Adrenal gland (tissue), 12 donors: ENCODE data around the gene TBC1D3B. TPM values are rescaled to one million over a fixed set of nuclear protein-coding genes. Genes with fewer than 3 reads are reported as not detected.
"Not testable (repeated sequence)": the region's sequence is repeated elsewhere in the genome, so short reads cannot be mapped to it uniquely, and the experiment has no call there.

ENCODE experiments used
- DNase-seq, 7 donors: peaks; one replicate each; pipeline ENCODE4 v3.0.0-alpha.2; 2019 to 2020
- H3K27ac ChIP-seq, 5 donors: fragments of 200-600 bp; sonication (generic) in 4 of 5; 1 replicate in 3 of 5; 2 replicates in 2 of 5; pipeline versions ENCODE4 v1.5.1 to v1.8.0; 2016 to 2020; ENCODE audit warnings: mild to moderate bottlenecking in 1 of 5
- H3K27me3 ChIP-seq: fragments of 200-600 bp; 2 replicates; pipeline ENCODE4 v1.8.0; 2021
- H3K36me3 ChIP-seq, 2 donors: fragments of 200-600 bp; replicated peaks in 1 of 2; 1 replicate in 1 of 2; 2 replicates in 1 of 2; pipeline versions ENCODE4 v1.5.1 to v1.8.0; 2018 to 2022
- H3K4me1 ChIP-seq, 2 donors: fragments of 200-600 bp; replicated peaks in 1 of 2; 1 replicate in 1 of 2; 2 replicates in 1 of 2; pipeline versions ENCODE4 v1.5.1 to v1.8.0; 2018 to 2021
- H3K4me3 ChIP-seq, 4 donors: fragments of 200-600 bp; sonication (generic) in 3 of 4; one replicate each; pipeline ENCODE4 v1.5.1; 2016 to 2018
- H3K9me3 ChIP-seq, 3 donors: fragments of 200-600 bp; sonication (generic) in 1 of 3; replicated peaks in 1 of 3; 1 replicate in 2 of 3; 2 replicates in 1 of 3; pipeline versions ENCODE4 v1.5.1 to v1.8.0; 2016 to 2021
- POLR2A ChIP-seq, 2 donors: fragments of 450-650 bp; IDR thresholded peaks; one replicate each; pipeline ENCODE4 v1.6.1; 2017; ENCODE audit warnings: antibody characterized with exemption in 2 of 2, mild to moderate bottlenecking in 2 of 2, moderate library complexity in 1 of 2
- WGBS, 4 donors: extraction: QIAGEN DNeasy Blood & Tissue Kit in 2 of 4; methylation state at CpG; one replicate each; pipeline versions ENCODE4 v1.1.5 to v1.1.7; 2013 to 2017; 5-methylcytosine and 5-hydroxymethylcytosine counted together
- intact Hi-C, 2 donors: fragments of 100-400 bp; cut with DNase I; formaldehyde crosslinking; loops; one replicate each; pipeline versions ENCODE4 v1.14.1 to v1.15.0; 2022 to 2023
- polyA plus RNA-seq, 3 donors: library from polyadenylated mRNA; stranded (reverse); fragments of 200-250 nt in 2 of 3; fragments of 350-450 nt in 1 of 3; fragmentation: Illumina TruSeq in 1 of 3; extraction: RNeasy Lipid Tissue Mini Kit (QIAGEN cat#74804) in 1 of 3; gene quantifications; one replicate each; pipeline ENCODE4 v1.2.3, GENCODE V29; 2013 to 2014
- total RNA-seq, 9 donors: library from RNA; depleted of rRNA in 4 of 9; stranded (reverse); fragments of >200 nt in 4 of 9; fragments of 120-200 nt in 1 of 9; fragmentation: NEBNext Ultra II Directional in 1 of 9; extraction: Animal tissue kit (Norgen Biotek cat#: 25700) in 1 of 9; gene quantifications; one replicate each; pipeline versions ENCODE4 v1.1.0 to v1.2.4, GENCODE V29; 2013 to 2023
- TF ChIP-seq, protein P1 (sequence below), 6 experiments: fragments of 450-650 bp in 4 of 6; fragments of 200-600 bp in 2 of 6; sonication (generic) in 1 of 6; IDR thresholded peaks; 1 replicate in 5 of 6; 2 replicates in 1 of 6; pipeline versions ENCODE4 v1.5.1 to v1.8.0; 2016 to 2021; ENCODE audit warnings: antibody characterized with exemption in 6 of 6, mild to moderate bottlenecking in 2 of 6, moderate library complexity in 1 of 6
- donor health status: healthy with polysubstance abuse.
- donor health status: Bipolar disorder and iron deficiency.
- donor health status: DM: yes; HTN: yes; CAD: no.
- donor health status: DM: no; HTN: no; CAD: no.
- donor health status: DM: no; HTN: no; CAD: no.
- donor health status: DM: yes; HTN: yes; CAD: no.

TBC1D3B gene
- total and polyA plus RNA-seq, 12 donors: 0.39 to 12.9 (median 6.9) TPM; not detected in 3

DNA sequence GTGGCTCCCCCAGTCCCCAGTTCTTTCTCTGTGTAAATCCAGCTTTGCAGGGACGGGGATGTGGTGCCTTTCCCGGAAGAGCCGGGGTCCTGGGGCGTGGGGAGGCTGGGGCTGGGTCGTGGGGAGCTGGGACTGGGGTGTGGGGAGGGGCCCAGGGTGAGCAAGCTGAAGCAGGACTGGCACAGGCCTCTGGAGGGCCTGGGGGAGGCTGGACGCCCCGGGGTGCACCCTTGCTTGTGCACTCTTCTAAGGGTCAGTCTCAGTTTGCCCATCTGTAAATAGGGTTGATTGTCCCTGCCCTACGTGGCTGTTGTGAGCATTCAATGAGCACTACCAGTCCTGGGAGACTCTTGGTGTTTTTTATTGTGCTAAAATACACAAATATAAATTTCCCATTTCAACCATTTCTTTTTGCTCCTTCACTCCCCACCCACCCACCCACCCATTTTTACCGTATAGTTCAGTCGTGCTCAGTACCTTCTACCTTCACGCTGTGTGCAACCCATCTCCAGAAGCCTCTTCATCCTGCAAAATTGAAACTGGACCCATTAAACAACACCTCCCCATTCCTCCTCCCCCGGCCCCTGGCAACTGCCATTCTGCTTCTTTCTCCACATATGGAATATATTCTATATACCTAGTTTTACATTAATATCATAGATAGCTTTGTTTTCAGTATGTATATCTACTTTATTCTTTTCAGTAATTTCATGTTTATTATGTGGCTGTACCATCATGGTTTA lies 7.8 kb upstream of the TBC1D3B start:
- Histone ChIP-seq H3K4me3 (peak overlapping the region in 2 of 4 donors; percentile 58 to 87), H3K36me3 (no peaks in the 10 kb centered on the region), H3K4me1 (peaks cover 0 to 6% of the 10 kb centered on the region in 2 donors), H3K27ac (peak overlapping the region in 1 of 5 donors; percentile 78), H3K27me3 (peaks cover 15% of the 10 kb centered on the region), H3K9me3 (no peaks in the 10 kb centered on the region)
- 76 to 86% (median 79%) methylated on average over 7 to 12 of the region's 12 CpGs for WGBS, 4 donors
- TF ChIP-seq POLR2A (IDR thresholded peaks at IDR 0.05): no peak
- TF ChIP-seq, protein P1, sequence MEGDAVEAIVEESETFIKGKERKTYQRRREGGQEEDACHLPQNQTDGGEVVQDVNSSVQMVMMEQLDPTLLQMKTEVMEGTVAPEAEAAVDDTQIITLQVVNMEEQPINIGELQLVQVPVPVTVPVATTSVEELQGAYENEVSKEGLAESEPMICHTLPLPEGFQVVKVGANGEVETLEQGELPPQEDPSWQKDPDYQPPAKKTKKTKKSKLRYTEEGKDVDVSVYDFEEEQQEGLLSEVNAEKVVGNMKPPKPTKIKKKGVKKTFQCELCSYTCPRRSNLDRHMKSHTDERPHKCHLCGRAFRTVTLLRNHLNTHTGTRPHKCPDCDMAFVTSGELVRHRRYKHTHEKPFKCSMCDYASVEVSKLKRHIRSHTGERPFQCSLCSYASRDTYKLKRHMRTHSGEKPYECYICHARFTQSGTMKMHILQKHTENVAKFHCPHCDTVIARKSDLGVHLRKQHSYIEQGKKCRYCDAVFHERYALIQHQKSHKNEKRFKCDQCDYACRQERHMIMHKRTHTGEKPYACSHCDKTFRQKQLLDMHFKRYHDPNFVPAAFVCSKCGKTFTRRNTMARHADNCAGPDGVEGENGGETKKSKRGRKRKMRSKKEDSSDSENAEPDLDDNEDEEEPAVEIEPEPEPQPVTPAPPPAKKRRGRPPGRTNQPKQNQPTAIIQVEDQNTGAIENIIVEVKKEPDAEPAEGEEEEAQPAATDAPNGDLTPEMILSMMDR (IDR thresholded peaks at IDR 0.05): no peak
- intact Hi-C loops: loop anchor here in 1 of 2 donors (10.0 kb wide), 1 partner anchor 69 kb away; no protein-coding TSS in a partner anchor
- no peak for DNase-seq

DNA sequence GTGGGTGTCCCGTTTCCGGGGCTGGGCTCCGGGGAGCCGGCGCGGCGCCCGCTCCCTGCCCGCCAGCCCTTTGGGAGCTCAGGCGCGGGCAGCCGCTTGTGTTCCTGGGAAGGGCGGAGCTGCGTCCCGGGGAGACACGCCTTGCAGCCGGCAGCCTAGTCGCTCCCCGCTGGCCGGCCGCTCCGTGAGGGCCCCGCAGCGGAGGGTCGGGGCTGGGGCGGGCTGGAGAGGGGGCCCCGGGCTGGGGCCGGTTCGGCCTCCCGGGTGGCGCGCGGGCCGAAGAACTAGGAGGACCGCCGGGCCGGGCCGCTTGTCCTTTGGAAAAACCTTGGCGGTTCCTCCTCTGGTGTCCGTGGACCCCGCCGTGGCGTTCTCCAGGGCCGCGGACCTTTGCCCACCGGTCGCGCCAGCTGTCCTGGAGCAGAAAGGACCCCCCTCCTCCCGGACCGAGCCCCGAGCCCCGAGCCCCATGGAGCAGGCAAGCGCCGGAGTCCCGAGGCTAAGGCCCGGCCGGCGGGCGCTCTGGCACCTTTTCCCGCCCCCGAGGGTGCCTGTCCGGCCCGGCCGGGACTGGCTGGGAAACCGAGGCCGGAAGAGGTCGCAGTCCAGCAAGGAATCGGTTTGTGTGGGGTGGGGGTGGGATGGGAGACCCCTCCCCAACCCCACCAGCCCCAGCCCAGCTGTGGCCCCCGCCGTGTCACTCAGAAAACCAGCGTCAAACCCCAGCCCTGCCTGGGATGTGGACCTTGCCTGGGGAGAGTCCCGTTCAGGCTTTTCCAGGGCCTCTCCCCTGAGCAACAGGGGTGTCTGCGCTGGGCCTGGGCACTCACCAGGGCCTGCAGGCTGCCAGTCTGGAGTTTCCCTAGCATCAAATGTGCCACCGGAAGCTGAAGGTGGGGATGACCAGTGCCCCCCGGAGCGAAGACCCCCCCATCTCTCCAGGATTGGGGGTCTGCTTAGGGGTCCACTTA lies 6.8 kb upstream of the TBC1D3B start:
- Histone ChIP-seq H3K4me1 (peaks cover 0 to 6% of the 10 kb centered on the region in 2 donors), H3K27me3 (peaks cover 15% of the 10 kb centered on the region), H3K4me3 (peak overlapping the region in 3 of 4 donors; percentile 11 to 87 (median 58)), H3K36me3 (no peaks in the 10 kb centered on the region), H3K9me3 (no peaks in the 10 kb centered on the region), H3K27ac (peak overlapping the region in 3 of 5 donors; percentile 57 to 78 (median 59))
- TF ChIP-seq, protein P1 (IDR thresholded peaks at IDR 0.05): no peak
- peak in 1 of 2 donors; percentile 37 for TF ChIP-seq POLR2A (IDR thresholded peaks at IDR 0.05)
- WGBS, 4 donors: 5 to 27% (median 8%) methylated on average over 12 to 75 of the region's 76 CpGs
- DNase-seq: peak in 6 of 7 donors; percentile 39 to 82 (median 50)
- intact Hi-C loops: loop anchor here in 1 of 2 donors (10.0 kb wide), 1 partner anchor 68 kb away; no protein-coding TSS in a partner anchor

DNA sequence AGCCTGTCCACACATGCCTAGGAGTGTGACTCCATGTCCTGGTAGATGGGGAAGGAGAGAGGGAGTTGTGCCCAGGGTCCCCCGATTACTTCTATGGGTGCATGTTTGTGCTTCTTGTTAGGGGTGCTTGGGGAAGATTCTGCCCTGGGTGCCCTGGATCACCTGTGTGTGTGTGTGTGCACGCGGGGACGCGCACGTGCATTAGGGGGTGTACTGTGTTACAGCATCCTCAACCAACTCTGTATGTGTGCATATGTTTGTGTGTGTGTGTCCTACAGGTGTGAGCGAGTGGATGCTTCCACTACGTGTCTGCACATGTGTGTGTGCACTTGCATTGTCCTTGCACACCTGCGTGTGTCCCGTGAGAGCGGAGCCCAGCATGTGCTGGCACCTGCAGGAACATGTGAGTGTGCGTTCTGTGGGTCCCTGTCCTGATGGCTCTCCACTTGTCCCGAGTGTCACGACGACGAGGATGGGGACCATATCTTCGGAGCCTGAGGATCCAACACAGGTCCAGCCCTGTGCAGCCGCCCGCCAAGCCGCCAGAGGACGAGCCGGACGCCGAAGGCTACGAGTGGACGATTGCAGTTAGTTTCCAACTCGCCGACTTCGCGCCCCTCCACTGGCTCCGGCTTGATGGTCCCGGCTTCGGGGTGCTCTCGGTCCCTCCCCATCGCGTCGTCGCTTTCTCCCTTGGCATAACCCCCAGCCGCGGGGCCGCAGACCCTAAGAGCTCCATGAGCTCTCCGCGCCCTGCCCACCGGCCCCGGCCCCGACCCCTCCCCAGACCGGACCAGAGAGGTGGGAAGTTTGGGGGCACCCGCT lies 6.0 kb upstream of the TBC1D3B start:
- Histone ChIP-seq H3K27me3 (peaks cover 15% of the 10 kb centered on the region), H3K27ac (peak overlapping the region in 2 of 5 donors; percentile 57 to 78), H3K4me3 (peak overlapping the region in 3 of 4 donors; percentile 11 to 87 (median 58)), H3K9me3 (no peaks in the 10 kb centered on the region), H3K36me3 (no peaks in the 10 kb centered on the region), H3K4me1 (peaks cover 0 to 6% of the 10 kb centered on the region in 2 donors)
- peak in 1 of 7 donors; percentile 56 for DNase-seq
- 23 to 62% (median 30%) methylated on average over 6 to 48 of the region's 48 CpGs for WGBS, 4 donors
- TF ChIP-seq, protein P1 (IDR thresholded peaks at IDR 0.05): no peak
- no peak for TF ChIP-seq POLR2A (IDR thresholded peaks at IDR 0.05)
- intact Hi-C loops: loop anchor here in 1 of 2 donors (10.0 kb wide), 1 partner anchor 68 kb away; no protein-coding TSS in a partner anchor

DNA sequence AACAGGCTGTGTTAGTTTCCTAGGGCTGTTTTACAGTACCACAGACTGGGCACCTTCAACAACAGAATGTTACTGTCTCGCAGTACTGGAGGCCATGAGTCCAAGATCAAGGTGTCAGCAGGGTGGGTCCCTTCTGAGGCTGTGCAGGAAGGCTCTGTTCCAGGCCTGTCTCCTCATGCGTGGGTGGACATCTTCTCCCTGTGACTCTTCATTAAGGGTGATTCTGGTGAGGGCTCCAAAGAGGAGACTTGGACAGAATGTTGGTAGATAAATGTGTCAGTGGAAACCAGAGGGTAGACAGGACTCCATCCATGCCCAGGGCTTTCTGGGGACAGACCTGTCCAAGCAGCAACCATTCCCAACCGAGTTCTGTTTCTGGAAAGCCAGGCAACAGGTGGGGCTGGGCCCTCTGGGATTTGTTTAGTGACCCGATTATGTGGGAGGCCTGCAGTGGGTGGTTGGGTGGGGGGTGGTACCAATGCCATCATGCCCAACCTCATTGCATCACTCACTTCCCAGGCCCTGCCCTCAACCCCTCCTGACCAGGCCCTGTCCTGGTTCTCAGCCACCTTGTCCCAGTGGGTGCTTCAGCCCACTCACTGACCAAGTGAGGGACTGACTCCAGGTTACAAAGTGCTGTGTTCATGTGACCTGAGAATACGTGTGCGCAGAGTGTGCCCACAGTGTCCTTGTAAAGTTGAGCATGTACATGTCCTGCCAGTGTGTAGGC lies 5.2 kb upstream of the TBC1D3B start:
- intact Hi-C loops: loop anchor here in 1 of 2 donors (10.0 kb wide), 1 partner anchor 67 kb away; no protein-coding TSS in a partner anchor
- not testable (repeated sequence) for H3K27ac ChIP-seq, H3K36me3 ChIP-seq, H3K4me3 ChIP-seq, H3K9me3 ChIP-seq, H3K4me1 ChIP-seq, DNase-seq
- WGBS, 4 donors: 80 to 94% (median 89%) methylated on average over 6 of the region's 6 CpGs
- peaks cover 15% of the 10 kb centered on the region for H3K27me3 ChIP-seq

DNA sequence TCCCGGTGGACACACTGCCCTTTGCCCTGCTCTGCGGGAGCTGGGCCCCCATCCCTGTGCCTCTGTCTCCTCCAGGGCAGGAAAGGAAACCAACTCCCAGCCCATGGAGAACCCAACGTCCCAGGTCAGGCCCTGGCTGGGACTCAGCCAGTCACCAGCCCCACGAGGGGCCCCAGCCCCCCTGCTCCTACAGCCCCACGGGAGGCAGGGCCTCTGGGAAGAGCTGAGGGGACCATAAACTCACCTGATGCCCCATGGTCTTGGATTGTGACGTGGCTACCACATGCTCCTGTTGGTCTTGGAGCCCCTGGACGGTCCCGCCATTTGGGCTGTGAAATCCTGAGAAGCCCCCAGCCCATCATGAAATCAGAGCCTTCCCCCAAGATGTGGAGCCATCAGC lies 7.6 kb downstream of the TBC1D3B start:
- H3K36me3 ChIP-seq, H3K27me3 ChIP-seq, H3K27ac ChIP-seq, DNase-seq, H3K9me3 ChIP-seq, H3K4me3 ChIP-seq, intact Hi-C loops, H3K4me1 ChIP-seq: not testable (repeated sequence)
- WGBS, 4 donors: 66 to 72% methylated on average over 5 to 6 of the region's 8 CpGs; no CpG with 5 or more reads in 2 of the 4 donors
